ENCODE measurements around the gene ZFP37. TPM values are rescaled to one million over a fixed set of nuclear protein-coding genes. Genes with fewer than 3 reads are reported as not detected.

ZFP37 gene
- total and polyA plus RNA-seq, 7 donors, result 0.54 to 1.6 (median 1.2) TPM

- H3K27ac ChIP-seq, result no peak overlapping the region
- intact Hi-C loops (cut with DNase I), result no loop called here
- TF ChIP-seq, protein P1, sequence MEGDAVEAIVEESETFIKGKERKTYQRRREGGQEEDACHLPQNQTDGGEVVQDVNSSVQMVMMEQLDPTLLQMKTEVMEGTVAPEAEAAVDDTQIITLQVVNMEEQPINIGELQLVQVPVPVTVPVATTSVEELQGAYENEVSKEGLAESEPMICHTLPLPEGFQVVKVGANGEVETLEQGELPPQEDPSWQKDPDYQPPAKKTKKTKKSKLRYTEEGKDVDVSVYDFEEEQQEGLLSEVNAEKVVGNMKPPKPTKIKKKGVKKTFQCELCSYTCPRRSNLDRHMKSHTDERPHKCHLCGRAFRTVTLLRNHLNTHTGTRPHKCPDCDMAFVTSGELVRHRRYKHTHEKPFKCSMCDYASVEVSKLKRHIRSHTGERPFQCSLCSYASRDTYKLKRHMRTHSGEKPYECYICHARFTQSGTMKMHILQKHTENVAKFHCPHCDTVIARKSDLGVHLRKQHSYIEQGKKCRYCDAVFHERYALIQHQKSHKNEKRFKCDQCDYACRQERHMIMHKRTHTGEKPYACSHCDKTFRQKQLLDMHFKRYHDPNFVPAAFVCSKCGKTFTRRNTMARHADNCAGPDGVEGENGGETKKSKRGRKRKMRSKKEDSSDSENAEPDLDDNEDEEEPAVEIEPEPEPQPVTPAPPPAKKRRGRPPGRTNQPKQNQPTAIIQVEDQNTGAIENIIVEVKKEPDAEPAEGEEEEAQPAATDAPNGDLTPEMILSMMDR (IDR thresholded peaks at IDR 0.05), result no peak
- H3K9me3 ChIP-seq, result peaks cover 31% of the 10 kb centered on the region
- DNase-seq (no peak), ATAC-seq (no peak)
- H3K27me3 ChIP-seq (ENCODE audit: insufficient read depth in 3 of 3, low read length in 2 of 3), result no peaks in the 10 kb centered on the region
- no peaks in the 10 kb centered on the region for H3K36me3 ChIP-seq (ENCODE audit: insufficient read depth in 1 of 2, low read depth in 1 of 2)
- no peak overlapping the region for H3K4me3 ChIP-seq
- 86 to 96% (median 94%) methylated on average over 3 of the region's 3 CpGs for WGBS, 3 donors
- no peaks in the 10 kb centered on the region for H3K4me1 ChIP-seq
These were observed 38.3 kb downstream of the ZFP37 start for GRCh38 chr9:113018247-113018646.

DNA sequence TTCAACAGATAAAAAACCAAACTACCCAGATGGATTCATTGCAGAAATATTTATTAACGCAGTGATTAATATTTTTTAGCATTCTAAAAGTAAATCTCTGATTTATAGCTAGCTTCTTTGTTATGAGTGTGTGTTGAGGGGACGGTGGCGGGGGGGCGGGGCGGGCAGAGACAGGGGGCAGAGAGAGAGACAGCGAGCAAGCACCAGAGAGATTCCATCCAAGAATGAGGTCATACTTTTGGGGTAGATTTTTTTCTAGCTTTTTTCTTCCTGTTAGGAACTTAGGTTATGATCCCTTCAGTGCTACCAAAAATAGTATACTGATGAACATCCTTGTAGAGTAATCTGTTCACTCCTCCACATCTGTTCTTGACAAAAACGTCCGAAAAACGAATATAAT, 44.0 kb downstream of the ZFP37 start:
- intact Hi-C loops (cut with DNase I), result no loop called here
- TF ChIP-seq, protein P1 (IDR thresholded peaks at IDR 0.05), result no peak
- peak overlapping the region; percentile 55 for H3K4me3 ChIP-seq
- WGBS, 3 donors, result 24 to 26% (median 25%) methylated on average over 9 of the region's 9 CpGs
- no peak overlapping the region for H3K27ac ChIP-seq
- no peak for DNase-seq
- no peak for ATAC-seq
- H3K9me3 ChIP-seq, result peaks cover 3% of the 10 kb centered on the region
- no peaks in the 10 kb centered on the region for H3K36me3 ChIP-seq (ENCODE audit: insufficient read depth in 1 of 2, low read depth in 1 of 2)
- H3K27me3 ChIP-seq (ENCODE audit: insufficient read depth in 3 of 3, low read length in 2 of 3), result peaks cover 0 to 3% (median 2%) of the 10 kb centered on the region in 3 donors
- no peaks in the 10 kb centered on the region for H3K4me1 ChIP-seq

DNA sequence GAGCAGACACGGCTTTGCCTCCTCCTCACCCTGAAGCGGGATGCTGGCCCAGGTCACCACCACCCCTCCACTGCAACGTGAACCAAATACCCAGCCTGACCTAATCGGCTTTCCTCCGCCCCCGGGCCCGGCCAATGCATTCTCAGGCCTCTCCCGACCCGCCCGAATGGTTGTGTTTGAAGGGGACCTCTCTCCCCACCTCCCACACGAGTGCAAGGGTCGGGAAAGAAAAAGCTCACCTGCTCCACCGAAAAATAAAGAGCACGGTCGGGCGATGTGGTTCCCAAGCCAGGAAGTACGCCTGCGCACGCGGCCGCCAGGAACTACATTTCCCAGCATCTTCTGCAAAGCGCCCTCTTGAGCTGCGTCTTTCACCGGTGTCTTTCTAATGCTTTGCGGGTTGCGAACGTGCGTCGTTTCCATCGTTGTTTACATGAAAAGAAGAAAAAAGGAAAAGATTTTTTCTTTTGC, 44.6 kb downstream of the ZFP37 start, which contains the start of gene ZNF883:
Gene ZNF883 (minus strand): TSS at position 282 of the 471 bp plus-strand sequence.
- Histone ChIP-seq H3K27me3 (ENCODE audit: insufficient read depth in 3 of 3, low read length in 2 of 3) (peaks cover 0 to 3% (median 2%) of the 10 kb centered on the region in 3 donors), H3K4me3 (peak within 1 kb of the TSS; percentile 55), H3K9me3 (no peaks in the 10 kb centered on the region), H3K4me1 (no peaks in the 10 kb centered on the region), H3K36me3 (ENCODE audit: insufficient read depth in 1 of 2, low read depth in 1 of 2) (no peaks in the 10 kb centered on the region), H3K27ac (no peak within 1 kb of the TSS)
- TF ChIP-seq, protein P1 (IDR thresholded peaks at IDR 0.05), result no peak
- ATAC-seq (peak in 2 of 4 donors; percentile 64 to 72), DNase-seq (peak; percentile 35 to 56)
- 0 to 1% (median 1%) methylated on average over 30 of the region's 30 CpGs for WGBS, 3 donors
- intact Hi-C loops (cut with DNase I), result no loop called here

DNA sequence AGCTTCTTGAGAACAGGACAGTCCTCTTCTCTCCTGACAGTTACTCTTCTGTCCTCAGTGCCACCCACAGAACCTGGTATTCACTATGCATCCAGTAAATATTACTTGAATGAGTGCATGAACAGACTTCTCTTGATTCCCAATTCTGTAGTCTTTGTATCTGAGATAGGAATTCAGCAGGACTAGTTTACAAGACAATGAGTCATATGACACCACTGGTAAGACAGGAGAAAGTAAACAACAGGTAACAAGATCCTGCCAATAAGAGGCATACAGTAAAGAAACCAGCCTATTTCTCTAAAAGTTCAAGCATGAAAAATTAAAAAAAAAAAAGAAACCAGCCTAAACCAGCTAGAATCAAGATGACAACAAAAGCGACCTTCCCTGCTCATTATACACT, 50.7 kb downstream of the ZFP37 start:
- Histone ChIP-seq H3K4me3 (no peak overlapping the region), H3K9me3 (peaks cover 11% of the 10 kb centered on the region), H3K27me3 (ENCODE audit: insufficient read depth in 3 of 3, low read length in 2 of 3) (no peaks in the 10 kb centered on the region), H3K4me1 (no peaks in the 10 kb centered on the region), H3K36me3 (ENCODE audit: insufficient read depth in 1 of 2, low read depth in 1 of 2) (no peaks in the 10 kb centered on the region), H3K27ac (no peak overlapping the region)
- DNase-seq (no peak), ATAC-seq (no peak)
- intact Hi-C loops (cut with DNase I), result no loop called here
- TF ChIP-seq, protein P1 (IDR thresholded peaks at IDR 0.05), result no peak
- WGBS, 3 donors, result 48 to 73% (median 71%) methylated on average over 1 of the region's 1 CpG

Data from psoas muscle (tissue), 8 donors.